ENCODE measurements around the gene AATK.
"Not testable (repeated sequence)": the region's sequence is repeated elsewhere in the genome, so short reads cannot be mapped to it uniquely, and the experiment has no call there.

The AATK gene

DNA sequence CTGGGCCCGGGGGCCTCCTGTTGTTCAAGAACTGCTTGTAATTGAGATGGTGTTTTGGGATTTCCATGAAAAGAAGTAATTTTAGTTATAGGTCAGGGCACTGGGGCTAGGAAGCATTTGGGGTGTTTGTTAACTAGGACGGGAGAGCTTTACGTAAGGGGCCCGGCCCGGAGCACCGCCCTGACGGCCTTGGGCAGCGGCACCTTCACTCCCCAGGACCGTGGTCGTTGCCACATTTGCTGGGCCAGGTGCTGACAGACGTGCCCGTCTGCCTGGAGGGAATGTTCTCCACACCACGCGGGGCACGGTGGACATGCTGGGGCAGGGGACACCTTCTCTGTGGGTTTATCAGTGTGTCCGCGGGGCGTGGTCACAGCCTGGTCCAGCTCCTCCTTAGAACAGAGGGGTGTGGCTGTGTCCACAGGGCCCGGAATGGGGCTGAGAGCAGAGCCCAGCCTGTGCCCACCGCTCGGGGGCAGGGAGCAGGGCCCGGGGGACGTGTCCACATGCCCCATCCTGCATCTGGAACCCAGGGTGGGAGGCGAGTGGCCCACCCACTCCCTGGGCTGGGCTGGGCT, 73.4 kb downstream of the AATK start:
- DNase-seq (ENCODE audit: low spot score), result no peak

DNA sequence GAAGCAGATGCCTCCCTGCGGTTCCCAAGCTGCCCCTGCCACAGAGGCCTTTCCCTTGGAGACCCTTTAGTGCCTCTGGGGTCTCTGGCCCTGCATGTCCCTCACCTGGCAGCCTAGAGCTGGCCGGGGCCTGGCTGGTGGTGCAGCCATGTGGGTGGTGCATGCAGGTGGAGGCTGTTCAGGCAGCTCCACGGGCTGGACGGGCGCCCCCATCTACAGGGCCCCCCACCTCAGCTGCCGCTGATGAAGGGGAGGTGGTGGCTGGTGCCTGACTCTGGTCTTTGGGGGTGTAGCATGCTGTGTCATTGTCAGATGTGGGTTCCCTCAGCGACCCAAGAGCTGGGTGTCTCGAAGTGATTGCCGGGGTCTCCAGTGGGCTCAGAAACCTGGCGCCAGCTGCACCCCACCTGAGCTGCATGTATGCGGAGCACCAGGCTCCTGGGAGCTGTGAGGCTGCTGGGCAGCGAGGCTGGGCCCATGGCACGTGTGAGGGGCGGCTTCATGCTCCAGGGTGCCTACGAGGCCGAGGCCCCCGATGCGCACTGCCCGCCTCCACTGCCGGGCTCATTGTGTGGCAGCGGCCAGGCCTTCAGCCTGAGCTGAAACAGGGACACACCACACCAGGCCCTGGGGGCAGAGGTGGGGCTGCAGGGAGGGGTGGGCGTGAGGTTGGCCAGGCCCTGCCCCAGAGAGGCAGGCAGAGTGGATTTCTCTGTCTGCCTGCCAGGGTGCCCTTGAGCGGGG, 74.1 kb downstream of the AATK start:
- DNase-seq (ENCODE audit: low spot score), result no peak

DNA sequence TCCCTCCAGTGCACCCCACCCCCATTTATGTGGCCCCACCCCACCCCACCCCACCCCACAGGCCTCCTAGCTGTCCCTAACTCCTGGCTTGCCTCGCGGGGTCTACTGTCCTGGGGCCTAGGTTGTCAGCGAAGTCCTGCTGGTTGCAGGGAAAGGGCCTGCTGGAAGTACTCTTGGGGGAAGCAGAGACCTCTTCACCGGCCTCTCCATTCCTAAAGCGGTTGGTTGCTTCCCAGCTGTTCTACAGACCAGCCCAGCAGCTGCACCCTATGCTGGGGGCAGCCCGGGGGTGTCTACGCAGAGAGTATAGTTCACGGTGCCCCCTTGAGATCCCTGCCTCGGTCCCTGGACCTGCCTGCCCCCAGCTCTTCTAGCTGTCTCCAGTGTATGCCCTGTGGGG, 74.9 kb downstream of the AATK start:
- no peak for DNase-seq (ENCODE audit: low spot score)

DNA sequence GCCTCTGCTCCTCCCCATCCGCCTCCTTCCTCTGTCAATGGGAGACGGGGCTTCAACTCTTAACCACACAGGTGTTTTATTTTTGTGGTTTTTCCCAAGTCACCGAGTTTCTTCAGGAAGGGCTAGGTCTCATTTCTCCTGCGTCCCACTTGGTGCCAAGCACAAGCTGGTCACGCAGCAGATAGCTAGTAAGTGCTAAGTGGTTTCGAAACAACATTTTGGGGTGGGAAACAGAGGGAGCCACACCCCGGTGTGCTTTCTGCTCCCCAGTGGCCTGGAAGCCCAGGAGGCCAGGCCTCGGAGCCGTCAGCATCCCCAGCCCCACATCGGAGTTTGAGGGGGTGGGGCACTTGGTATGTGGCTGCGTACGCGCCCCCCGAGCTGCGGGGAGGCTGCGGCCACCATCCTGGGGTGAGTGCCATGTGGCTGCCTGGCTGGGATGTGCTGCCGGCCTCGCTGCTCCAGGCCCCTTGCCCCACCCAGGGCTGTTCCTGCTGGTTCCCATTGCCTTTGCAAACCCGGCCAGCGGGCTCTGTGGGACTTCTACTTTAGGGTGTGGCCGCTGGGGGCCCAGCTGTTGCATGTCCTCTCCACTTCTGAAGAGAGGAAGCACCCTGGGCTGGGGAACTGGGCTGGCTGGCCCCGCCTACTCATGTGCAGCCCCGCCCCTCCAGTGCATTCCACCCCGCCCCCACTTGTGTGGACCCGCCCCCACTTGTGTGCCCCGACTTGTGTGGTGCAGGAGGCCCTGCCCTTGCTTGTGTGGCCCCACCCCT, 75.5 kb downstream of the AATK start:
- peak; percentile 87 for DNase-seq (ENCODE audit: low spot score)

DNA sequence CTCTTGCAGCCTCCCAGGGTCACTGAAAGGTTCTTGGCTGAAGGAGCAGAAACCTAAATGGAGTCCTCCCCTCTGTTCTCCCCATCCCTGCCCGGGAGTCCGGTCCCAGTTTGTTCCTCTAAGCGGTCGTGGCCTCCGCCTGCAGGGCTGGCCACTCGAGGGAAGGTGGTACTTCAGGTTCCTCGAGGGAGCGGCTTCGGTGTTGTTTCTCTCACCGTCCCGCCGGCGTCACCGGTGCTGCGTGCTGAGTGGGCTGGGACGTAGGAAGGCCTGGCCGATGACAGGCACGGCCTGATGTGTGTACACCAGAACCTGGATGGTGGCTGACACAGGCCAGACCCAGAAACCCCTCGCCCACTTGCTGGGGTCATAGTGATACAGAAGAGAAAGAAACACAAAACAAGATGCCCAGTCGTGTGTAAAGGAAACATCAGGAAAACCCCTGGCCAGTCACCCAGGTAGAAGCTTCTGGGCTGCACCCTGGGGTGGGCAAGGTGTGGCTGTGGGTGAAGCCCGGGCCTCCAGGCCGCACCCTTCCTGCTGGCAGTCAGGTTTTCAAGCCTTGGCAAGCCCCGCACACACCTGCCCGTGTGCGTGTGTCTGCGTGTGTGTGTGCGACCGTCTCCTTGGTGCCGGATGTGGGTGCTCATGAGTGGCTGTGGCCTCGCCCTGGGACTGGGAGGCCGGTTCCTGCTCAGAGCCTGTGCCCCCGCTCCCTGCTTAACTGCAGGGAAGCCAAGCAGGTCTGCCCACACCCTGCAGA, 79.1 kb downstream of the AATK start:
- DNase-seq (ENCODE audit: low spot score), result peak; percentile 80

DNA sequence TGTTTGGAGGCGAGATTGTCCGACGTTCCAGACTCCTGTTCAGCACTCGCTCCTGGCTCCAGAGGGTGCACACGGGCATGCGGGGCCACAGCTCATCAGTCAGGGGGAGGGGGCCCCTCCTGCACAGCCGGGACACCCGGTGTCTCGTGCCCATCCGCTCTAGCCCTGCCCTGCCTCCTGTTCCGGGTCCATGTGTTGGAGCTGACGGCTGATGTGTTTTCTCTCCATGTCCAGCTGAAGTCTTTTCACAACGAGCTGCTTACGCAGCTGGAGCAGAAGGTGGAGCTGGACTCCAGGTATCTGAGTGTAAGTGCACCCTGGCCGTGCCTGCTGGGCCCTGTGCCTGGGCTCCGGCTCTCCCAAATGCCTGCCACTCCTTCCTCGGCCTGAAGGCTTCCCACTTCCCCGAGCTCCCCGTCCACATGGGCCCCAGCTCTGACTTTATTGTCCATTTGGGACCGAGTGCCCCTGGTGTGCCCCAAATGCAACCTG, 80.6 kb downstream of the AATK start:
- DNase-seq (ENCODE audit: low spot score), result no peak

DNA sequence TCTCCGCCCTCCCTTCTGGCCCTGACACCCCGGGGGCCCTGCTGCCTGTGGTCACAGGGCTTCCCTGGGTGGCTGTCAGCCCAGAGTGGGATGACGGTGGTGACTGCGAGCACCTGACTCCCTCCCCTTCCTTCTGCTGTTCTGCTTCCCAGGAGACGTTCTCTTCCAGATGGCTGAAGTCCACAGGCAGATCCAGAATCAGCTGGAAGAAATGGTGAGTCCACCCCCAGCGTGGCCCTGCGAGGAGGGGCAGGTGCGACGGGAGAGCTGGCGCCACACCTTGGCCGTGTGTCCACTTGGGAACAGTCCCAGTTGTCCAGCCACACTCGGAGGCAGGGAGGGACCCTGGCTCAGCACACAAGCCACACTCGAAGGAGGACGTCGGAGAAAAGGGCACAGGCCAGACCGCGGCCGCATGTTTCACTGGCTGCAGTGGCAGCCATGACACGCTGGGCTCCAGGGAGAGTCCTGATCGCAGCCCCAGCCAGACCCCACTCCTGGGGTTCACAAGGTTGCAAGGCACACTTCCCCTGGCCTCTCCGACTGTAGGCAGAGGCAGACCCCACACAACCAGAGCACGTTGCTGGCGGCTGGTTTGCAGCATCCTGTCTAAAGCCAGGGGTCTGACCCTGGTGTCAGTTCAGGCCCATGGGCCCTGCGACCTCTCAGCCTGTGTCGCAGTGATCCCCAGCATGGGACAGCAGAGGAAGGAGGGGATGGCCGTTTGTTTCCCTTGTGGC, 81.2 kb downstream of the AATK start:
- DNase-seq (ENCODE audit: low spot score), result no peak

DNA sequence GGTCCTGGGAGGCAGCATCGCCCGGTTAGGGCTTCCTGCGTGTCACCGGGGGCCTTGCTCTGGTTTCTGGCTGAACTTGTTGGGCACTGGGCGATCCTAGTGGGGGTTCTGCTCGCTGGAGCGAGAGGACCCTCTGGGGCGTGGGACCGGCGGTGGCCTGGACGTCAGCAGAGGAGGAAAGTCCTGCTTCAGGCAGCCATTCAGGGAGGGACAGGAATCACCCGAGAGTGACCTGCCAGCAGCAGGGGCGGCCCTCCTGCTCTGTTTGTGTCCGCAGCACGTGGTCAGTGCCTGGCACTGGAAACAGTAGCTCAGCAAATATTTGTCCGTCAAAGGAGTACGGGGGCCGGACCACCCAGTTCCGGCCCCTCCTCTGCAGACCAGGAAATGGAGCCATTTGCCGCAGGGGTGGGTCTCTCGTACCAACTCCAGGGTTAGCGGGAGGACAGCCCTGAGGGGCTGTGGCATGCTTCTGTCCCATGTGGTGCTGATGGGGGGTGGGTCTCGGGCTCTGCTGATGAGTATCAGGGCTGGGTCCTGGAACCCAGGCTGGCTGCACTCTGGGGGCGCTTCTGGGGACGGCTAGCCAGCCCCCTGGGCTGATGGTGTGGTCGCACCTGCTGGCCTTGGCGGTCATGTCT, 82.8 kb downstream of the AATK start:
- DNase-seq (ENCODE audit: low spot score), result no peak

DNA sequence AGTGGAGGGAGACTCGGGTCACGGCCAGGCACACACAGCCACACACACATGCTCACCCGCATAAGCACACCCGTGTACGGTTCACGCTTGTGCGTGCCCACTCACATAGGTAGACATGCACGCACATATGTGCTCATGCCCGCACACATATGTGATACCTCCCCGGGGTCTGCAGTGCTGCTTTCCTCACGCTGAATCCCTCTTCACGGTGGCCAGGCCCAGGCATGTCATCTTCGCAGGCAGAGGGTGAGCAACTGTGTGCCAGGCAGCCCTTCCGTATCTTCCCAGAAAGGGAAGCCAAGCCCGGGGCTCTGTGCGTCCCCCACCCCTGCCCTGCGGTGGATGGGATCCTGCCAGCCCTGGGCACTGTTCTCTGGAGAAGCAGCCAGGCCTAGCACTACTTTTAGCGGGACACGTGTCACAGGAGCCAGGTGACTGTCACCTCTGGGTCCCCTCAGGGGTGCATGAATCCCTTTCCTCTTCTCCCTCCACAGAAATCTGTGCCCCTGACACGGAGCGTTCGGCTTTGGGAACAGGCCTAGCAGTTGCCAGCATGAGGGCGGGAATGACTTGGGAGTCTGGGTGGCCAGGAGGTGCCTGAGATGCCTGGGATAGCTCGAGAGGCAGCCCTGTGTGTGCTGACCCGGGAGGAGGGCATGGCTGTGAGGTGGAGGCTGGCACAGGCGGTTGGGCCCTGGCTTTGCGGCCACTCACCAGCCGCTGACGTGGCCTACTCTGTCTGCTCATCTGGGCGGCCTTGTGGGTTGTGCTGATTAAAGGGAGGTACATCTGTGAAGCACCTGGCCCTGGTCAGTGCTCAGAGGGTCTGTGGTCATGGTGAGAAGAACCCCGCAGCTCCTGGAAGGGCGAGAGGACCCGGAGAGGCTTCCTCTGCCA, 83.6 kb downstream of the AATK start:
- DNase-seq (ENCODE audit: low spot score), result no peak

DNA sequence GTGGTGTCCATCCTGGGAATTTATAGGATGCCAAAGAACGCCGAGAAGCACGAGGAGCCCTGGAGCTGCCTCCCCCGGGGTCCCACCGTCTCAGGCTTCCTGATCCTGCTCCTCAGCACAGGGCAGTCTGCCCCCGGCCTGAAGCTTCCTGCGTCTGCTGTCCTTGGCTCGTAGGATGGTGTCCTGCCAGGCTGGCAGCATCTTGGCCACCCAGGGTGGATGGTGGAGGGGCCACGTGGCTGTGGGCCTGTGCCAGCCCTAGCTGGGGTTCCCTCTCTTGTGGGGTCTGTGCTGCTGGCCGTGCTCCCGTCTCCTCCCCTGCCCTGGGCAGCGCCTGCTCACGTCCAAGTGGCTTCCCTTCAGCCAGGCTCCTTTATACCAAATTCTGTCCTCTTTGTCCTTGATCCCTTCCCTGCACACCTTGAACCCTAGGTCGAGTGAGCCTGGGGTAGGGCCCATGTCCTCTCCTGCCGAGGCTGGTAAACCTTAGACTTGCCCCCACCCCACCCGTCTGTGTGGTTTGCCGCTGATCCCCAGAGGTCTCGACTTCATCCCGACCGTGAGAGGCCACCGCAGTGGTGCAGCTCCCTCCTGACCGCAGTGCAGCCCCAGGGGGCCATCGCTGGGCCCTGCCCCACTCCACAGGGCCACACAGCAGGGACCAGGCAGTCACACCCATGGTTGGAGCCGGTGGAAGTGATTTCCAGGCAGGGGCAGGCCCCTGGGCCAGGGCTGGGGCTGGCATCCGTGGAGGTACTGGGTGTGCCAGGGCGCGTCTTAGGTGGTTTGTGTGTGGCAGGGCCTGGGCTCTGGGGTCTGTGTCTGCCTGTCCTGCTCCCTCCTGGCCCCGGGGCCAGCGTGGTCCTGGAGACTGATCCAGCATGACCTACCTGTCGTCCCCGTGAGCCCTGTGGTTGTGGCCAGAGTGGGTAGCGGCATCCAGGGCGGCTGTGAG, 84.5 kb downstream of the AATK start:
- DNase-seq (ENCODE audit: low spot score), result no peak

DNA sequence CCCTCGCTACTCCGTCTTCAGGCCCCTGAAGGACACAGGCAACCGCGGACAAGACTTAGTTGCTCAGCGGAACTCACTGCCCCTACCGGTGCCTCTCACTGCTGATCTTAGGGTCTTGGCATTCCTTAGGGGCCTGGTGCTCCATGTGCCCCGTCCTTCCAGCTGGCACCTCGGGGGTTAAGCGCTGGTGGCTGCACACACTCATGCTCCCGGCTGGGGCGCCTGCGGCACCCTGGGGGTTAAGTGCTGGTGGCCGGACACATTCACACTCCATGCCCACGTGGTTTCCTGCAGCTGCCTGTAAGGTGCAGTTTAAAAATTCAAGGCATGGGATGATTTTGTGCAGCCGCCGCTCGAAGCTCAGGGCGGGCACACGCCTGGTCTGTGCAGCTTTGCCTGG, 86.0 kb downstream of the AATK start:
- no peak for DNase-seq (ENCODE audit: low spot score)

DNA sequence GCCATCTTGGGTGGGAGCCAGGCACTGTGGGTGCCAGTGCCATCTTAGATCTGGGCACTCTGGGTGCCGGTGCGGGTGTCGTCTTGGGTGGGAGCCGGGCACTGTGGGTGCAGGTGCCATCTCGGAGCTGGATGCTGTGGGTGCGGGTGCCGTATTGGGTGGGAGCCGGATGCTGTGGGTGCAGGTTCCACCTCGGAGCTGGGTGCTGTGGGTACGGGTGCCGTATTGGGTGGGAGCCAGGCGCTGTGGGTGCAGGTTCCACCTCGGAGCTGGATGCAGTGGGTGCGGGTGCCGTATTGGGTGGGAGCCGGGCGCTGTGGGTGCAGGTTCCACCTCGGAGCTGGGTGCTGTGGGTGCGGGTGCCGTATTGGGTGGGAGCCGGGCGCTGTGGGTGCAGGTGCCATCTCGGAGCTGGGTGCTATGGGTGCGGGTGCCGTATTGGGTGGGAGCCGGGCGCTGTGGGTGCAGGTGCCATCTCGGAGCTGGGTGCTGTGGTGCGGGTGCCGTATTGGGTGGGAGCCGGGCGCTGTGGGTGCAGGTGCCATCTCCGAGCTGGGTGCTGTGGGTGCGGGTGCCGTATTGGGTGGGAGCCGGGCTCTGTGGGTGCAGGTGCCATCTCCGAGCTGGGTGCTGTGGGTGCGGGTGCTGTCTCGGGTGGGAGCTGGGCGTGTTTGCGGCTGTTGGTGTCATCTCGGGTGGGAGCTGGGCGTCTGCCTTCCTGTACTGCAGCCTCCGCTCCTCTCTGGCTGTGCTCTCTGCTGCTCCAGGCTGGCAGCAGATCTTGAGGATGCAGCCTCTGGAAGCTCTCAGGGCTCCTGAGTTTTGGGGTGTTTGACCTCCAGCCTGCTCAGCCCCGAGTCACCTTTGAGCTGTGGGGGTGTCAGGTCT, 87.8 kb downstream of the AATK start:
- not testable (repeated sequence) for DNase-seq (ENCODE audit: low spot score)

DNA sequence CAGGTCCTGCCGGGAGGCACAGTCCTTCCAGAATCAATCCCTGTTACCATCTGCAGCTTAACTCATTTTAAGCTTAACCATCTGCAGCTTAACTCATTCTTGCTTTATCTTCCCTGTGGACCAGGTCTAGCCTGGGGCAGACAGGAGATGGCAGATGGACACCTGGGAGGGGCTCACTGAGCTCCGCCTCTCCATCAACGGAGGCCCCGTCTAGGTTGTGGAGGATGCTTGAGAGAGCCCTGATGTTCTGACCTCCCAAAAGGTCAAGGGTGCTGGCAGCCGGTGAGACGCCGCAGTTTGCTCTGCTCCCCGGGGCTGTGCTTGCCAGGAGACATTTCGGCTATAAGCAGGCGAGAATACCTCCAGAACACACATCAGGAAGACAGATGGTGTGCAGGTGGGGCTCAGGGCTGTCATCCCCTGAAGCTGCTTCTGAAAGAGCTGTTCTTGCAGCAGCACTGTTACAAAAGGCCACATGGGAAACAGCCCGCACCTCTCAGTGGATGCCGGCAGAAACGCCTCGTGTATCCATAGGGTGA, 89.8 kb downstream of the AATK start:
- DNase-seq (ENCODE audit: low spot score), result no peak

DNA sequence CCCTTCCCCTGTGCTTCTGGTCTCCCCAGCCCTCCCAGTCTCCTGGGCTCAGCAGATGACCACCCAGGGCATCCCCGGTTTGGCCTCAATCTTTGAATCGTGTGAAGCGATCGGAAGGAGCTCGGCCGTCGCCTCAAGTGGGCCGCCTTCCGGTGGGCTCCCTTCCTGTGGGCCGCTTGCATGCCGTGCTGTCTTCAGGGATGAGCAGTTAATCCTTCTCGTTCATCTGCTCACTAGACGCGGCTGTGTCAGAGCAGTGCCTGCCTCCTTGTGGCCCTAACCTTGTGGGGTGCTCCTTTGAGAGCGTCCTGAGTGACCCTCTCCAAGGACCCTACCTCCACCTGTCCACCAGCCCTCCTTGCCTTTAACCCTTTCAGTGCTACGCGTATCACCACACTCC, 90.7 kb downstream of the AATK start:
- no peak for DNase-seq (ENCODE audit: low spot score)

DNA sequence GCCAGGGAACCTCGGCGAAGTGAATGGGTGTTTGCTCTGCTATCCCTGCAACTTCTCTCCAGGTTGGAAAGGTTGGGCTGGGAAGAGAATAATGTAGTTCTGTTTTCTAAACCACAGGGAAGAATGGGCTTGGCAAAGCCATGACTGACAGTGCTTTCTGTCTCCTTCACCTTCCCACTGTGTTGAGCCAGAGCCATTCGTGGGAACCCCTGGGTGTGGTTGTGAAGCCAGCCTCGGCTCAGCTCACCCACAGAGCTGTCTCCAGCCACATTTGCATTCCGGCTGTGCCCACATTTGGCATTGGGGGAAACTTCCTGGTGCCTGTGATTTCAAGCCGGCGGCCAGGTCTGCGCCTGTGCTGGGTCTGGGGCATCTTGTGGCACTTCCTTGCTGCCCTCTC, 91.1 kb downstream of the AATK start:
- DNase-seq (ENCODE audit: low spot score), result peak; percentile 90

DNA sequence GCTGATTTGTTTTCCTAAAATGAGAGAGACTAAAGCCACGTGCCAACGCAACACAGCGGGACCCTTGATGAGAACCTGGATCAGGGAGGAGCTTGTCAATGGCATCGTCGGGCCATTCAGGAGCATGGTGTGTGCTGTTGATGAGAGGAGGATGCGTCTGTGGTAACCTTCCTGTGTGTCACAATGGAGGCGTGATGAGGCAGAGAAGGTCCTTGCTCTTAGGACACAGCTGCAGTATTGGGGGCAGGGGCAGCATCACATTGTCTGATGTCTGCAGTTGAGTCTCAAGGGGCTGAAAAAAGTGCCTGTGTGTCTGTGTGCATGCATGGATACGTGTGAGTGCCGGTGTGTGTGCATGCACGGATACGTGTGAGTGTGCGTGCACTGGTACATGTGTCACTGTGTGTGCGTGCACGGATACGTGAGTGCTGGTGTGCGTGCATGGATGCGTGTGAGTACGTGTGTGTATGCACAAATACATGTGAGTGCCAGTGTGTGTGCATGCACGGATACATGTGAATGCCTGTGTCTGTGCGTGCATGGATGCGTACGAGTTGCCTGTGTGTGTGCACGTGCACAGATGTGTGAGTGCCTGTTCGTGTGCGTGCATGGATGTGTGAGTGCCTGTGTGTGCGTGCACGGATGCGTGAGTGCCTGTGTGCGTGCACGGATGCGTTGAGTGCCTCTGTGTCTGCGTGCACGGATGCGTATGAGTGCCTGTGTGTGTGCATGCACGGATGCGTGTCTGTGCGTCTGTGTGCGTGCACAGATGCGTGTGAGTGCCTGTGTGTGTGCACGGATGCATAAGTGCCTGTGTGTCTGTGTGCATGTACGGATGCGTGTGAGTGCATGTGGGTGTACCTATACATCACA, 91.8 kb downstream of the AATK start:
- DNase-seq (ENCODE audit: low spot score), result no peak
